ENCODE measurements around the gene VSTM2L.

VSTM2L gene

DNA sequence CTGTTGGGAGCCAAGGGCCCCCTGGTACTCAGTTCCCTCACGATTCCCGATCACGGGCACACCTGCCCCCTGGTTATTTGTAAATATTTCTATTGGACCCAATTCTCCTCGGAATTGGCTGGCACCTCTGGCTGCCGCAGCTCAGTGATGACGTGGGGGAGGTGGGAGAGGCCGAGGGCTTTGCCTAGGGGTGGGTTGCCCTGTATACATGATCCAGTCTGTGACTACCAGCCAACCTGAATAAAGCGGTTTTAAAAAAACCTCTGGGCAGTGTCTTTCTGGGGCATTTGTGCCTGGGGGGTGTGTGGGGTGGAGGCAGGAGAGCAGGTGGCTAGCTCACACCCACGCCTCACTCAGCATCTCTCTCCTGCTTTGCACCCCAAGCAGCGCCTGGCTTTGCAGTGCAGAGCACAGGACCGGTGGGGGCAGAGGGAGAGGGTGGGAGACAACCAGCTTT is 42.2 kb downstream of the VSTM2L start:
- no peak for ATAC-seq
- no peak for TF ChIP-seq TOX (CRISPR knock-in tag; IDR thresholded peaks at IDR 0.05; ENCODE audit: borderline replicate concordance)
- TF ChIP-seq, protein P1, sequence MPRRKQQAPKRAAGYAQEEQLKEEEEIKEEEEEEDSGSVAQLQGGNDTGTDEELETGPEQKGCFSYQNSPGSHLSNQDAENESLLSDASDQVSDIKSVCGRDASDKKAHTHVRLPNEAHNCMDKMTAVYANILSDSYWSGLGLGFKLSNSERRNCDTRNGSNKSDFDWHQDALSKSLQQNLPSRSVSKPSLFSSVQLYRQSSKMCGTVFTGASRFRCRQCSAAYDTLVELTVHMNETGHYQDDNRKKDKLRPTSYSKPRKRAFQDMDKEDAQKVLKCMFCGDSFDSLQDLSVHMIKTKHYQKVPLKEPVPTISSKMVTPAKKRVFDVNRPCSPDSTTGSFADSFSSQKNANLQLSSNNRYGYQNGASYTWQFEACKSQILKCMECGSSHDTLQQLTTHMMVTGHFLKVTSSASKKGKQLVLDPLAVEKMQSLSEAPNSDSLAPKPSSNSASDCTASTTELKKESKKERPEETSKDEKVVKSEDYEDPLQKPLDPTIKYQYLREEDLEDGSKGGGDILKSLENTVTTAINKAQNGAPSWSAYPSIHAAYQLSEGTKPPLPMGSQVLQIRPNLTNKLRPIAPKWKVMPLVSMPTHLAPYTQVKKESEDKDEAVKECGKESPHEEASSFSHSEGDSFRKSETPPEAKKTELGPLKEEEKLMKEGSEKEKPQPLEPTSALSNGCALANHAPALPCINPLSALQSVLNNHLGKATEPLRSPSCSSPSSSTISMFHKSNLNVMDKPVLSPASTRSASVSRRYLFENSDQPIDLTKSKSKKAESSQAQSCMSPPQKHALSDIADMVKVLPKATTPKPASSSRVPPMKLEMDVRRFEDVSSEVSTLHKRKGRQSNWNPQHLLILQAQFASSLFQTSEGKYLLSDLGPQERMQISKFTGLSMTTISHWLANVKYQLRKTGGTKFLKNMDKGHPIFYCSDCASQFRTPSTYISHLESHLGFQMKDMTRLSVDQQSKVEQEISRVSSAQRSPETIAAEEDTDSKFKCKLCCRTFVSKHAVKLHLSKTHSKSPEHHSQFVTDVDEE (CRISPR knock-in tag; IDR thresholded peaks at IDR 0.05): no peak
- TF ChIP-seq ISL1 (CRISPR knock-in tag; IDR thresholded peaks at IDR 0.05): no peak
- no peak for TF ChIP-seq ZNF565 (CRISPR knock-in tag; conservative IDR thresholded peaks at IDR 0.05; ENCODE audit: low read depth)
- TF ChIP-seq ZFP3 (CRISPR knock-in tag; IDR thresholded peaks at IDR 0.05): no peak
- TF ChIP-seq RARB (CRISPR knock-in tag; IDR thresholded peaks at IDR 0.05): no peak
- no peak for TF ChIP-seq ZC3H10 (CRISPR knock-in tag; IDR thresholded peaks at IDR 0.05)
- TF ChIP-seq ESRRG (CRISPR knock-in tag; IDR thresholded peaks at IDR 0.05): no peak
- TF ChIP-seq, protein P2, sequence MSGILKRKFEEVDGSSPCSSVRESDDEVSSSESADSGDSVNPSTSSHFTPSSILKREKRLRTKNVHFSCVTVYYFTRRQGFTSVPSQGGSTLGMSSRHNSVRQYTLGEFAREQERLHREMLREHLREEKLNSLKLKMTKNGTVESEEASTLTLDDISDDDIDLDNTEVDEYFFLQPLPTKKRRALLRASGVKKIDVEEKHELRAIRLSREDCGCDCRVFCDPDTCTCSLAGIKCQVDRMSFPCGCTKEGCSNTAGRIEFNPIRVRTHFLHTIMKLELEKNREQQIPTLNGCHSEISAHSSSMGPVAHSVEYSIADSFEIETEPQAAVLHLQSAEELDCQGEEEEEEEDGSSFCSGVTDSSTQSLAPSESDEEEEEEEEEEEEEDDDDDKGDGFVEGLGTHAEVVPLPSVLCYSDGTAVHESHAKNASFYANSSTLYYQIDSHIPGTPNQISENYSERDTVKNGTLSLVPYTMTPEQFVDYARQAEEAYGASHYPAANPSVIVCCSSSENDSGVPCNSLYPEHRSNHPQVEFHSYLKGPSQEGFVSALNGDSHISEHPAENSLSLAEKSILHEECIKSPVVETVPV (CRISPR knock-in tag; IDR thresholded peaks at IDR 0.05): no peak
- no peak for TF ChIP-seq GLIS3 (CRISPR knock-in tag; IDR thresholded peaks at IDR 0.05)
- no peak for TF ChIP-seq ZNF70 (CRISPR knock-in tag; IDR thresholded peaks at IDR 0.05)
- TF ChIP-seq, protein P3, sequence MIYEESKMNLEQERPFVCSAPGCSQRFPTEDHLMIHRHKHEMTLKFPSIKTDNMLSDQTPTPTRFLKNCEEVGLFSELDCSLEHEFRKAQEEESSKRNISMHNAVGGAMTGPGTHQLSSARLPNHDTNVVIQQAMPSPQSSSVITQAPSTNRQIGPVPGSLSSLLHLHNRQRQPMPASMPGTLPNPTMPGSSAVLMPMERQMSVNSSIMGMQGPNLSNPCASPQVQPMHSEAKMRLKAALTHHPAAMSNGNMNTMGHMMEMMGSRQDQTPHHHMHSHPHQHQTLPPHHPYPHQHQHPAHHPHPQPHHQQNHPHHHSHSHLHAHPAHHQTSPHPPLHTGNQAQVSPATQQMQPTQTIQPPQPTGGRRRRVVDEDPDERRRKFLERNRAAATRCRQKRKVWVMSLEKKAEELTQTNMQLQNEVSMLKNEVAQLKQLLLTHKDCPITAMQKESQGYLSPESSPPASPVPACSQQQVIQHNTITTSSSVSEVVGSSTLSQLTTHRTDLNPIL (CRISPR knock-in tag; IDR thresholded peaks at IDR 0.05; ENCODE audit: low read depth): no peak
- TF ChIP-seq, protein P4, sequence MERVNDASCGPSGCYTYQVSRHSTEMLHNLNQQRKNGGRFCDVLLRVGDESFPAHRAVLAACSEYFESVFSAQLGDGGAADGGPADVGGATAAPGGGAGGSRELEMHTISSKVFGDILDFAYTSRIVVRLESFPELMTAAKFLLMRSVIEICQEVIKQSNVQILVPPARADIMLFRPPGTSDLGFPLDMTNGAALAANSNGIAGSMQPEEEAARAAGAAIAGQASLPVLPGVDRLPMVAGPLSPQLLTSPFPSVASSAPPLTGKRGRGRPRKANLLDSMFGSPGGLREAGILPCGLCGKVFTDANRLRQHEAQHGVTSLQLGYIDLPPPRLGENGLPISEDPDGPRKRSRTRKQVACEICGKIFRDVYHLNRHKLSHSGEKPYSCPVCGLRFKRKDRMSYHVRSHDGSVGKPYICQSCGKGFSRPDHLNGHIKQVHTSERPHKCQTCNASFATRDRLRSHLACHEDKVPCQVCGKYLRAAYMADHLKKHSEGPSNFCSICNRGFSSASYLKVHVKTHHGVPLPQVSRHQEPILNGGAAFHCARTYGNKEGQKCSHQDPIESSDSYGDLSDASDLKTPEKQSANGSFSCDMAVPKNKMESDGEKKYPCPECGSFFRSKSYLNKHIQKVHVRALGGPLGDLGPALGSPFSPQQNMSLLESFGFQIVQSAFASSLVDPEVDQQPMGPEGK (CRISPR knock-in tag; IDR thresholded peaks at IDR 0.05; ENCODE audit: borderline replicate concordance): no peak
- no peak for TF ChIP-seq ZNF8 (CRISPR knock-in tag; IDR thresholded peaks at IDR 0.05)
- TF ChIP-seq SNAI2 (CRISPR knock-in tag; IDR thresholded peaks at IDR 0.05): no peak
- no peak for TF ChIP-seq ARNTL (CRISPR knock-in tag; IDR thresholded peaks at IDR 0.05; ENCODE audit: borderline replicate concordance, low read depth)
- TF ChIP-seq ZFP30 (CRISPR knock-in tag; IDR thresholded peaks at IDR 0.05): no peak
- no peak for TF ChIP-seq TCF4 (CRISPR knock-in tag; IDR thresholded peaks at IDR 0.05; ENCODE audit: borderline replicate concordance)

DNA sequence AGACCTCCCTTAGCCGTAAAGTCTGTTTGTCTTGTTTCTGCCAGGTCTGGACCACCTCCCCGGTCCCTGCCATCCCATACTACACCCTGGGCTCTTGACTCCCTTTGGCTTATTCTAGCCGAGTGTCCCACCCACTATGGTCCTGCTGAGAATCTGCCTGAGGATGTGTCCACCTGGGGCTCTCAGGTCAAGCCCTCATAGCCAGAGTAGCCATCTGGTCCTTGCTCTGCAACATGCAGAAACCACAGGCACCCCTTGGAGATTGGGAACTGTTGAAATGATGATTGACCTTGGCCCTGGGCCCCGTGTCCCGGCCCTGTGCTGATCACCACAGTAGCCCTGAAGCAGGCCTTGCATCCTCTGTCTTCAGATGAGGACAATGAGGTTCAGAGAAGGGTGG is 44.0 kb downstream of the VSTM2L start:
- ATAC-seq: no peak
- TF ChIP-seq ISL1 (CRISPR knock-in tag; IDR thresholded peaks at IDR 0.05) (no peak), ZNF8 (CRISPR knock-in tag; IDR thresholded peaks at IDR 0.05) (no peak)

DNA sequence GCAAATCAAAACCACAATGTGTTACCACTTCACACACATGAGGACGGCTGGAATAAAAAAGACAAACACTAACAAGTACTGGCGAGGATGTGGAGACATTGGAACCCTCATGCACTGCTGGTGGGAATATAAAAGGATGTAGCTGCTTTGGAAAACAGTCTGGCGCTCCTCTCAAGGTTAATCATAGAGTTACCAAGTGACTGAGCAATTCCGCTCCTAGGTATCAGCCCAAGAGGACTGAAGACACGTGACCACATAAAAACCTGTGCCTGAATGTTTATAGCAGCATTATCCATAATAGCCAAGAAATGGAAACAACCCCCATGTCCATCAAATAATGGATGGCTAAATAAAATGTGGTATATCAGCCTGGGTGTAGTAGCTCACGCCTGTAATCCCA is 45.0 kb downstream of the VSTM2L start:
- no peak for TF ChIP-seq PPARA (CRISPR knock-in tag; IDR thresholded peaks at IDR 0.05; ENCODE audit: borderline replicate concordance)
- TF ChIP-seq ESRRG (CRISPR knock-in tag; IDR thresholded peaks at IDR 0.05): no peak
- TF ChIP-seq ZNF565 (CRISPR knock-in tag; conservative IDR thresholded peaks at IDR 0.05; ENCODE audit: low read depth): no peak
- ATAC-seq: no peak

DNA sequence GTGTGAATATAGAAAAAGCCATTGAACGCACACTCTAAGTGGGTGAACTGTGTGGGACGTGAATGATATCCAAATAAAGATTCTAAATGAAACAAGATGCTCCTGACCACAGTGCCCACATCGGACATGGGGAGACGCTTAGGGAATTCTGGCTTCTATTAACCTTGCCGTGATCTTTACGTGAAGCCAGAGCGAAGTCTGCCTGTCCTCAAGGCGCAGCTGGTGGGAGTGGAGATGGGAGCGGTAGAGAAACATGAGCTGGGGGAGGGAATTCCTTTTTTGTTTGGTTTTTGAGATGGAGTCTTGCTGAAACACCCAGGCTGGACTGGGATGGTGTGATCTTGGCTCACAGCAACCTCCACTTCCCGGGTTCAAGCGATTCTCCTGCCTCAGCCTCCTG is 46.0 kb downstream of the VSTM2L start:
- TF ChIP-seq PPARA (CRISPR knock-in tag; IDR thresholded peaks at IDR 0.05; ENCODE audit: borderline replicate concordance) (no peak), ZC3H10 (CRISPR knock-in tag; IDR thresholded peaks at IDR 0.05) (no peak), OSR1 (CRISPR knock-in tag; IDR thresholded peaks at IDR 0.05) (no peak), ZNF565 (CRISPR knock-in tag; conservative IDR thresholded peaks at IDR 0.05; ENCODE audit: low read depth) (no peak), ISL1 (CRISPR knock-in tag; IDR thresholded peaks at IDR 0.05) (no peak), ARNTL (CRISPR knock-in tag; IDR thresholded peaks at IDR 0.05; ENCODE audit: borderline replicate concordance, low read depth) (no peak), CSDC2 (CRISPR knock-in tag; IDR thresholded peaks at IDR 0.05) (no peak)
- no peak for ATAC-seq
